Upper lobe of right lung (tissue), 1 donor: ENCODE data around the gene FHL1. TPM values are rescaled to one million over a fixed set of nuclear protein-coding genes. Genes with fewer than 3 reads are reported as not detected.

Experiments
- ATAC-seq: fragments of 200-7000 bp; cut with Tn5 transposase; one replicate; pipeline ENCODE4 v1.9.1; 2020; ENCODE audit warnings: mild to moderate bottlenecking, moderate library complexity
- DNase-seq: peaks from one replicate; pipeline ENCODE4 v3.0.0-alpha.2; 2020
- H3K27ac ChIP-seq: fragments of 200-600 bp; one replicate; pipeline ENCODE4 v1.8.0; 2022
- H3K27me3 ChIP-seq: fragments of 200-600 bp; one replicate; pipeline ENCODE4 v1.8.0; 2022; ENCODE audit warnings: mild to moderate bottlenecking
- H3K36me3 ChIP-seq: fragments of 200-600 bp; one replicate; pipeline ENCODE4 v1.8.0; 2022
- H3K4me1 ChIP-seq: fragments of 200-600 bp; one replicate; pipeline ENCODE4 v1.8.0; 2022
- H3K4me3 ChIP-seq: fragments of 200-600 bp; one replicate; pipeline ENCODE4 v1.8.0; 2022; ENCODE audit warnings: mild to moderate bottlenecking
- H3K9me3 ChIP-seq: fragments of 200-600 bp; one replicate; pipeline ENCODE4 v1.8.0; 2022
- intact Hi-C: fragments of 100-400 bp; cut with DNase I; formaldehyde crosslinking; loops from one replicate; pipeline ENCODE4 v1.11.0; 2022
- total RNA-seq: library from RNA; stranded (reverse); fragmentation: NEBNext Ultra II Directional; extraction: Animal tissue kit (Norgen Biotek cat#: 25700); gene quantifications from one replicate; pipeline ENCODE4 v1.2.1, GENCODE V29; 2021
- TF ChIP-seq, protein P1 (sequence below): fragments of 200-600 bp; IDR thresholded peaks from one replicate; pipeline ENCODE4 v1.8.0; 2022; ENCODE audit warnings: antibody characterized with exemption
- donor health status: DM: no; HTN: yes; CAD: no; lungs with severe emphysema.

FHL1 gene
- total RNA-seq, 1 donor from 2014 or later = 328 TPM

DNA sequence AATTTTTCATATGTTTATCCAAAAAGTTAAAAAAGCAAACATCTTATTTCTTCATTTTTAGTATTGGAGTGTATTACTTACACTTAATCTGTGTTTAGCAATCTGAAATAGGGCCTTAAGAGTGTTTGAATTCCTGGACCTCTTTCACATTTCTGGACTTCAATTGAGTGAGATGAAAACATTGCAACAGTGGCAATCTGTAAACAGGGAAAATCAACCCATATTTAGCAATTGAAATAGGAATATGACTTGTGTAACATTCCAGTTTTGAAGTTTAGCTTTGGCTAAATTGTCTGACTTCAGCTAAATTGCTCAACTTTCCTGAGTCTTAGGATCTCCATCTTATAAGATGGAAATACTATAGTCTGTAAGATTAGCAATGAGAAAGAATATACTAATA, 34.6 kb upstream of the FHL1 start:
- Histone ChIP-seq H3K27me3 (no peaks in the 10 kb centered on the region), H3K4me3 (no peak overlapping the region), H3K27ac (no peak overlapping the region), H3K4me1 (no peaks in the 10 kb centered on the region), H3K9me3 (no peaks in the 10 kb centered on the region), H3K36me3 (no peaks in the 10 kb centered on the region)
- intact Hi-C loops = no loop called here
- ATAC-seq (no peak), DNase-seq (no peak)
- TF ChIP-seq, protein P1, sequence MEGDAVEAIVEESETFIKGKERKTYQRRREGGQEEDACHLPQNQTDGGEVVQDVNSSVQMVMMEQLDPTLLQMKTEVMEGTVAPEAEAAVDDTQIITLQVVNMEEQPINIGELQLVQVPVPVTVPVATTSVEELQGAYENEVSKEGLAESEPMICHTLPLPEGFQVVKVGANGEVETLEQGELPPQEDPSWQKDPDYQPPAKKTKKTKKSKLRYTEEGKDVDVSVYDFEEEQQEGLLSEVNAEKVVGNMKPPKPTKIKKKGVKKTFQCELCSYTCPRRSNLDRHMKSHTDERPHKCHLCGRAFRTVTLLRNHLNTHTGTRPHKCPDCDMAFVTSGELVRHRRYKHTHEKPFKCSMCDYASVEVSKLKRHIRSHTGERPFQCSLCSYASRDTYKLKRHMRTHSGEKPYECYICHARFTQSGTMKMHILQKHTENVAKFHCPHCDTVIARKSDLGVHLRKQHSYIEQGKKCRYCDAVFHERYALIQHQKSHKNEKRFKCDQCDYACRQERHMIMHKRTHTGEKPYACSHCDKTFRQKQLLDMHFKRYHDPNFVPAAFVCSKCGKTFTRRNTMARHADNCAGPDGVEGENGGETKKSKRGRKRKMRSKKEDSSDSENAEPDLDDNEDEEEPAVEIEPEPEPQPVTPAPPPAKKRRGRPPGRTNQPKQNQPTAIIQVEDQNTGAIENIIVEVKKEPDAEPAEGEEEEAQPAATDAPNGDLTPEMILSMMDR = no peak

GRCh38 chrX:136115126-136115903, 32.0 kb upstream of the FHL1 start:
- DNase-seq (no peak), ATAC-seq (no peak)
- no peaks in the 10 kb centered on the region for H3K9me3 ChIP-seq
- no peaks in the 10 kb centered on the region for H3K4me1 ChIP-seq
- TF ChIP-seq, protein P1 = no peak
- no peaks in the 10 kb centered on the region for H3K27me3 ChIP-seq
- intact Hi-C loops = no loop called here
- no peak overlapping the region for H3K4me3 ChIP-seq
- peak overlapping the region; percentile 42 for H3K27ac ChIP-seq
- no peaks in the 10 kb centered on the region for H3K36me3 ChIP-seq

DNA sequence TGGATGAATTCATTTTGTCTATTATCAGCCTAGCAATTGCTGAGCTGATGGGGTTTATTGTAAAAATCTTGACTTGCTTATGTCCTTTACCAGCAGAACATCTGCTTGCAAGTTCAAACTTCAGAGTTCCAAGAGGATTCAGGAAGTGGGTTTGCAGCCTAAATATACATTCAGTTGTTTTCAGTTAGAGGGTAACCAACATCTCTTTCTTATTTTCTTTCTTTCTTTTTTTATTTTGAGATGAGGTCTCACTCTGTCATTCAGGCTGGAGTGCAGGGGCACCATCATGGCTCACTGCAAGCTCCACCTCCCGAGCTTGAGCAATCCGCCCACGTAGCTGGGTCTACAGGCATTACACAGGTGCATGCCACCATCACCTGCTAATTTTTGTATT, 31.4 kb upstream of the FHL1 start:
- no peak overlapping the region for H3K27ac ChIP-seq
- H3K9me3 ChIP-seq = no peaks in the 10 kb centered on the region
- ATAC-seq (no peak), DNase-seq (no peak)
- no peaks in the 10 kb centered on the region for H3K4me1 ChIP-seq
- no peak overlapping the region for H3K4me3 ChIP-seq
- intact Hi-C loops = no loop called here
- H3K27me3 ChIP-seq = no peaks in the 10 kb centered on the region
- no peaks in the 10 kb centered on the region for H3K36me3 ChIP-seq
- TF ChIP-seq, protein P1 = no peak

GRCh38 chrX:136121788-136122187, 25.5 kb upstream of the FHL1 start:
- no peak overlapping the region for H3K4me3 ChIP-seq
- intact Hi-C loops = no loop called here
- DNase-seq = no peak
- H3K36me3 ChIP-seq = no peaks in the 10 kb centered on the region
- H3K27ac ChIP-seq = no peak overlapping the region
- ATAC-seq = no peak
- no peaks in the 10 kb centered on the region for H3K27me3 ChIP-seq
- TF ChIP-seq, protein P1 = no peak
- no peaks in the 10 kb centered on the region for H3K4me1 ChIP-seq
- H3K9me3 ChIP-seq = no peaks in the 10 kb centered on the region

DNA sequence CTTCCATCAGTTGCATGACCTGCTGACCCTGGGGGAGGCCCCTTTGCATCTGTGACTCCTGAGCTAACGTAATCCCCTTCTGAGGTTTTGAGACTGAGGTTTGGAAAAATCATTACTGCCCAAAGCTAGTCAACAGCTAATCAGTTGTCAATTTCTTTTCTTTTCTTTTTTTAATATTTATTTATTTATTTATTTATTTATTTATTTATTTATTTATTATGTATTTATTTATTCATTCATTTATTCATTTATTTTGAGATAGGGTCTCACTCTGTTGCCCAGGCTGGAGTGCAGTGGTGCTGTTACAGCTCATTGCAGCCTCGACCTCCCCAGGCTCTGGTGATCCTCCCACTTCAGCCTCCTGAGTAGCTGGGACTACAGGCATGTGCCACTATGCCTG, 25.1 kb upstream of the FHL1 start:
- TF ChIP-seq, protein P1 = no peak
- H3K4me1 ChIP-seq = no peaks in the 10 kb centered on the region
- ATAC-seq (no peak), DNase-seq (no peak)
- intact Hi-C loops = no loop called here
- H3K27me3 ChIP-seq = no peaks in the 10 kb centered on the region
- no peaks in the 10 kb centered on the region for H3K36me3 ChIP-seq
- no peak overlapping the region for H3K4me3 ChIP-seq
- no peaks in the 10 kb centered on the region for H3K9me3 ChIP-seq
- no peak overlapping the region for H3K27ac ChIP-seq

- intact Hi-C loops = no loop called here
- Histone ChIP-seq H3K4me1 (no peaks in the 10 kb centered on the region), H3K27me3 (no peaks in the 10 kb centered on the region), H3K4me3 (no peak overlapping the region), H3K36me3 (no peaks in the 10 kb centered on the region), H3K9me3 (no peaks in the 10 kb centered on the region), H3K27ac (no peak overlapping the region)
- DNase-seq = no peak
- no peak for ATAC-seq
- TF ChIP-seq, protein P1 = no peak
Measured at GRCh38 chrX:136125106-136125505, 22.2 kb upstream of the FHL1 start.
